Erythroblast (primary cell): ENCODE data around the gene LRFN2.

Experiments
- GATA1 ChIP-seq: IDR thresholded peaks from 2 replicates; pipeline ENCODE4 v1.6.1; 2011; ENCODE audit warnings: low read depth, mild to moderate bottlenecking, control low read depth, low read length, moderate library complexity
- POLR2A ChIP-seq: IDR thresholded peaks from 2 replicates; pipeline ENCODE4 v1.6.1; 2011; ENCODE audit warnings: mild to moderate bottlenecking, low read length

- TF ChIP-seq POLR2A (no peak), GATA1 (no peak)
These were observed 161.8 kb downstream of the LRFN2 start for GRCh38 chr6:40425192-40425919.
